GM10248 (cell line): ENCODE data around the gene GSE1.

Source experiments
- CTCF ChIA-PET: fragments of 300-600 bp; sonication (Branson Sonifier 250); formaldehyde crosslinking; extraction: SDS; loops from one replicate; lab custom pipeline; 2021; ENCODE audit warnings: antibody characterized with exemption; lab: Yijun Ruan, JAX
- POLR2A ChIA-PET: fragments of 350-650 bp; sonication (Branson Sonifier 250); formaldehyde crosslinking; extraction: SDS; loops from one replicate; lab custom pipeline; 2020; ENCODE audit warnings: antibody characterized with exemption; lab: Yijun Ruan, JAX
- DNase-seq: peaks from one replicate; pipeline ENCODE4 v3.0.0; 2012; ENCODE audit errors: extremely low spot score
- CTCF ChIP-seq: IDR thresholded peaks from 2 replicates; pipeline ENCODE4 v1.5.1; 2012; ENCODE audit warnings: mild to moderate bottlenecking, low read depth; ENCODE audit errors: extremely low read depth, missing control alignments, control extremely low read depth

The GSE1 gene

GRCh38 chr16:85716022-85716679, 103.0 kb downstream of the GSE1 start:
- CTCF ChIA-PET: interaction anchor here (0.7 to 3.6 kb wide), 16 partner anchors 15 to 298 kb away, joined by 3 to 18 read pairs (median 6); no protein-coding TSS in a partner anchor
- POLR2A ChIA-PET: no interaction called here
- no peak for DNase-seq
- no peak for TF ChIP-seq CTCF

DNA sequence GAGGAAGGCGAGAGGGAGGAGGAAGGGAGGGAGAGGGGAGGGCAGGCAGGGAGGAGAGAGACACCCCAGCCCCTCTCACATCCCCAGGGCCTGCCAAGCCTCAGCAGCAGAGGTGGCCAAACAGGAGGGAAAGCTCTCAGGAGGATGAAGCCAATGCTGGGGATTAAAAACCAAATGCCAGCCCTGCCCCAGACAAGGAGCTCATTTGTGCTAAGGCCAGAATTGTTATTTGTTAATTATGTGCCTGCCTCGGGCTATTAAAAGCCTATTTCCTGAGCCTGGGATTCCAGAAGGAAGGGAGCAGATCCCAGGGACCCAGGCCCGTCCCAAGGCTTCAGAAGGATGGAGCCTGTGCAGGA, 103.5 kb downstream of the GSE1 start:
- ChIA-PET POLR2A (no interaction called here), CTCF (interaction anchor here (1.1 to 3.6 kb wide), 21 partner anchors 7 to 419 kb away, joined by 3 to 28 read pairs (median 7); partner anchors contain the start of gene GINS2)

GRCh38 chr16:85717393-85718152, 104.5 kb downstream of the GSE1 start:
- TF ChIP-seq CTCF: peak; percentile 54
- CTCF ChIA-PET: interaction anchor here (0.8 to 3.6 kb wide), 24 partner anchors 8 to 420 kb away, joined by 3 to 28 read pairs (median 6); partner anchors contain the start of gene GINS2
- peak; percentile 79 for DNase-seq
- POLR2A ChIA-PET: no interaction called here

More for the DNA sequence above, 103.5 kb downstream of the GSE1 start:
- DNase-seq: no peak
- no peak for TF ChIP-seq CTCF

DNA sequence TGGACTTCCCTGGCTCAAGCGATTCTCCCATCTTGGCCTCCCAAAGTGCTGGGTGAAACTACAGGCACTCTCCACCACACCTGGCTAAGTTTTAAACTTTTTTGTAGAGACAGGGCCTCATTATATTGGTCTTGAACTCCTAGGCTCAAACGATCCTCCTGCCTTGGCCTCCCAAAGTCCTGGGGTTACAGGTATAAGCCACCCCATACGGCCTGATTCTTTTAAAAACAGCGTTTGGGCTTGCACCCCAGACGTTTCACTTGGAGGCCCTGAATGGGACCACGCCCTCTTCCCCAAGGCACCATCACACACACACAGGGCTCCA, 105.0 kb downstream of the GSE1 start:
- TF ChIP-seq CTCF: no peak
- POLR2A ChIA-PET: no interaction called here
- no peak for DNase-seq
- CTCF ChIA-PET: interaction anchor here (0.7 to 3.6 kb wide), 32 partner anchors 8 to 603 kb away, joined by 3 to 28 read pairs (median 5); no protein-coding TSS in a partner anchor

DNA sequence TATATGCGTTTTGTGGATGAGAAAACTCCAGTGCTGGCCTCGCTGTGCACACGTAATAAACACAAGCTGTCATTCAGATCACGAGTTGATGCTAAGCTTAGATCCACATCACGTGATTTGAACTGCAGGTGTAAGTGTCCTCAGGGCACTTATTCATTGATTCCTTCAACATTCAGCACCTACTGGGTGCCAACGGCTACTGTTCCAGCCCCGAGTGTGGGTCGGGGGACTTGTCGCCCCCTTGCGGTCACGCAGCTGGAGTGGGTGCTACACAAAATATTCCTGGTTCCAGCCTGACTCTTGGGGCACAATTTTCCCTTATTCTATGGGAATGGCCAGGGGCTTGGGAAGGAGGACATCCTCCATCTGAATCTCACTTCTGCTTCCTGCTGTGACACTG, 105.6 kb downstream of the GSE1 start:
- POLR2A ChIA-PET: no interaction called here
- CTCF ChIA-PET: interaction anchor here (0.7 to 3.6 kb wide), 34 partner anchors 9 to 604 kb away, joined by 3 to 23 read pairs (median 4); no protein-coding TSS in a partner anchor
- TF ChIP-seq CTCF: peak; percentile 47
- DNase-seq: peak; percentile 49

DNA sequence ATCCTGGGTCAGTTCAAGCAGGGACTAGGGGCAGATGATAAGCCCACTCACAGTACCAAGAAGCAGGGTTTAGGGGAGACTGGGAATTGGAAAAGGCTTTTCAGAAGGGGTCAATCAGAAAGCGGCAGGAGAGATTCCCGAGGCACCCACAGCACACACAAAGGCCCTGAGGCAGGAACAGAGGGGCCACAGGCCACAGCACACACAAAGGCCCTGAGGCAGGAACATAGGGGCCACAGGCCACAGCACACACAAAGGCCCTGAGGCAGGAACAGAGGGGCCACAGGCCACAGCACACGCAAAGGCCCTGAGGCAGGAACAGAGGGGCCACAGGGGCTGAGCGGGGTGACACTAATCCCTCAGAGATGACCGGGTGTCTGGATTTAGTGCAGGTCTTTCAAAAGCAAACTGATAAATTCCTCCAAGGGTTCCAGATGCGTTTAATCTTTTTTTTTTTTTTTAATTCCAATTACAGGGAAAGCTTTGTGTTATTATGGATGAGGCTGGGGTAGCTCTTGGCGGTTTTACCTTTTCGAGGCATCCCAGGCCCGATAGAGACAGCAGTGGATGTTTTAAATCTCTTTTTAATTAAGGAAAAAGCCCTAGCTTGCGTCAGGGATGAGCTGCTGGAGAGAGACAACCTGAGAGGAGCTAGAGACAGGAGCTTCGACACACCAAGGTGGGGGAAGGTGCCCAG, 106.6 kb downstream of the GSE1 start:
- no peak for TF ChIP-seq CTCF
- POLR2A ChIA-PET: no interaction called here
- CTCF ChIA-PET: interaction anchor here (1.0 to 3.6 kb wide), 15 partner anchors 10 to 323 kb away, joined by 3 to 23 read pairs (median 5); no protein-coding TSS in a partner anchor
- no peak for DNase-seq
